Measurements from ENCODE around the gene APOL4.

- TF ChIP-seq CTCF (IDR thresholded peaks at IDR 0.05): no peak
- TF ChIP-seq POLR2A (IDR thresholded peaks at IDR 0.05): no peak
Measured at GRCh38 chr22:36171941-36172340, 29.7 kb downstream of the APOL4 start.

Measured in testis (tissue), 2 donors.